D341Med (cell line): ENCODE data around the gene MIDN.
A peak's percentile ranks its signal among the peaks of the same experiment; 100 is the strongest.

Experiments
- DNase-seq: peaks from one replicate; pipeline ENCODE4 v3.0.0; 2012; ENCODE audit warnings: low spot score

The MIDN gene

DNA sequence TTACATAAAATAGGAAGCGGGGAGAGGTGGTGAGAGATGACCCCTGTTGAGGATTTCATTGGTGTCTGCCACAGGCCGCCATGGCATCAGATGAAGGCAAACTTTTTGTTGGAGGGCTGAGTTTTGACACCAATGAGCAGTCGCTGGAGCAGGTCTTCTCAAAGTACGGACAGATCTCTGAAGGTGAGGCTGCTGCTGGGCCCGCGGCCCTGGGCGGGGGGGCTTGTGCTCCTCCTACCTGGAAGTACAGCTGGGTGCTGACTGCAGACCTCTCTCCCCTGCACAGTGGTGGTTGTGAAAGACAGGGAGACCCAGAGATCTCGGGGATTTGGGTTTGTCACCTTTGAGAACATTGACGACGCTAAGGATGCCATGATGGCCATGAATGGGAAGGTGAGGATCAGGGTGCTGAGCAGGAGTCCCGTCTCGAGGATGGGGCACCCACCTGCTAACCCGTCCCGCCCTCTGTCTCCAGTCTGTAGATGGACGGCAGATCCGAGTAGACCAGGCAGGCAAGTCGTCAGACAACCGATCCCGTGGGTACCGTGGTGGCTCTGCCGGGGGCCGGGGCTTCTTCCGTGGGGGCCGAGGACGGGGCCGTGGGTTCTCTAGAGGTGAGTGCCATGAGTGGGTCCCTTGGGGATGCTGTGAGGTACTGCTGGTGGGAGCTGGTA, 22.6 kb downstream of the MIDN start:
- DNase-seq: no peak

DNA sequence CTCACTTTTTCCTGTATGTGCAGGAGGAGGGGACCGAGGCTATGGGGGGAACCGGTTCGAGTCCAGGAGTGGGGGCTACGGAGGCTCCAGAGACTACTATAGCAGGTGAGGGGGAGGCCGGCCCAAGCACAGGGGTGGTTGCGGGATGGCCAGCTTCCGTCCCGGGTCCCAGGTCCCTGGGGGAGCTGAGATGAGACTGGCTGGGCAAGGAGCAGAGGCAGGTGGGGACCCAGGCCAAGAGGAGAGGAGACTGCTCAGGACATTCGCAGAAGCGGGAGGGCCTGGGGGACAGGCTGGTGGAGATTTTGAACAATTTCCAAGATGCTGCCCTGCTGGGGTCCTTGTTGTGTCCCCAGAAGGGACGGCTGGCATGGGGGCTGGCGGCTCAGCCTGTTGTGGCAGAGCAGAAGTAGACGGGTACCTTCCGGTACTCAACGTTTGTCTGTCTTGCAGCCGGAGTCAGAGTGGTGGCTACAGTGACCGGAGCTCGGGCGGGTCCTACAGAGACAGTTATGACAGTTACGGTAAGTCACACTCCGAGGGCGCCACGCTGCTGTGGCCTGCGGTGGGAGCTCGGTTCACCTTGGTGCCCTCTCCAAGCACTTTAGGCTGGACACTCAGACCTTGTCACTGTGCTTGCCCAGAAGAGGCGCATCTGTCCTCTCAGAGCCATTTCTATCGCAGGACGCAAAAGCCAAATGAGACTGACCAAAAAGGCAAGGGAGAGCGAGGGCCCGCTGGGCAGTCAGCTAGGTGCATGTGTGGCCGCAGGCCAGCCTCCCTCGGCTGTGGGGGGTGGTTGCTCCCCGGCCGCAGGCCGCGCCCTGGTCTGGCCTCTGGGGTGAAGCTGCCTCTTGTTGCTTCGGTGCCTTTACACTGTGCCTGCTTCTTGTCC, 23.4 kb downstream of the MIDN start:
- no peak for DNase-seq

DNA sequence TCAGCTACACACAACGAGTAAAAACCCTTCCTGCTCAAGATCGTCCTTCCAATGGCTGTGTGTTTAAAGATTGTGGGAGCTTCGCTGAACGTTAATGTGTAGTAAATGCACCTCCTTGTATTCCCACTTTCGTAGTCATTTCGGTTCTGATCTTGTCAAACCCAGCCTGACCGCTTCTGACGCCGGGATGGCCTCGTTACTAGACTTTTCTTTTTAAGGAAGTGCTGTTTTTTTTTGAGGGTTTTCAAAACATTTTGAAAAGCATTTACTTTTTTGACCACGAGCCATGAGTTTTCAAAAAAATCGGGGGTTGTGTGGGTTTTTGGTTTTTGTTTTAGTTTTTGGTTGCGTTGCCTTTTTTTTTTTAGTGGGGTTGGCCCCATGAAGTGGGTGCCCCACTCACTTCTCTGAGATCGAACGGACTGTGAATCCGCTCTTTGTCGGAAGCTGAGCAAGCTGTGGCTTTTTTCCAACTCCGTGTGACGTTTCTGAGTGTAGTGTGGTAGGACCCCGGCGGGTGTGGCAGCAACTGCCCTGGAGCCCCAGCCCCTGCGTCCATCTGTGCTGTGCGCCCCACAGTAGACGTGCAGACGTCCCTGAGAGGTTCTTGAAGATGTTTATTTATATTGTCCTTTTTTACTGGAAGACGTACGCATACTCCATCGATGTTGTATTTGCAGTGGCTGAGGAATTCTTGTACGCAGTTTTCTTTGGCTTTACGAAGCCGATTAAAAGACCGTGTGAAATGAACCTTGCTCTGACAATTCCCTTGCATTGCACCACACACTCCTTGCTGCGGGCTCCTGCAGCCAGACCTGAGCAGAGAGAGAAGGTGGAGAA, 24.3 kb downstream of the MIDN start:
- DNase-seq: no peak

DNA sequence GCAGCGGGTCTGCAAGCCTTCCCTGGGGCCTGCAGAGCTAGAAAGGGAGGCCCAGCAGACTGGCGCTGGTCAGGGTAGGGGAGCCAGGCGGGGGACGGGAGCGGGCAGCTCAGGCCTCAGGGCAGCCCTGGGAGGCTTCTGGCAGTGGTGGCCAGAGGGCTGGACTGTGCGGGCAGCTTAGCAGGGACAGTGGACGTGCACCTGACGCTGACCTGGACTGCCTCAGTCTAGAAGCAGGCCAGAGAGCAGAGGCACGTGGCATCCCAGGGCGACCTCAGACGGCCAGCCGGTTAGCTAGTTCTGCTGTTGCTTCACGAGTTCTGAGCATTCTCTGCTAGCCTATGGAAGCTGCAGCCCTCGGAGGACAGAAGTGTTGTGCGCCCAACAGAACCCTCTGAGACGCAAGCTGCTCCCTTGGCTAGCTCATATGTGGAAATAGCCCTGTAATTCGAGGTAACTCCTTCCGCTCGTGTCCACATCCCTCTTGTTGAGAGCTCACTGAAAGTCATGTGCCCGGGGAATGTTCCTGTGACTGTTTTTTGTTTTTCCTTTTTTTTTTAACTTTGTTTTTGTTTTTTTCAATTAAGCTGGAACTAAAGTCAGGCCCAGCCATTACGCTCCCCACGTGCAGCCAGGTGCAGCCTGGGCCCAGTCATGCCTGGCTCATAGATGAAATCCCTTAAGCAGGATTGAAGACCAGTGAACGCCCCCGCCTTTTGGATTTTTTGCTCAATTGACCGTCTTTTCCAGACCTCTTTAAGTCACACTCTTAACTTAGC, 25.1 kb downstream of the MIDN start:
- DNase-seq: no peak

DNA sequence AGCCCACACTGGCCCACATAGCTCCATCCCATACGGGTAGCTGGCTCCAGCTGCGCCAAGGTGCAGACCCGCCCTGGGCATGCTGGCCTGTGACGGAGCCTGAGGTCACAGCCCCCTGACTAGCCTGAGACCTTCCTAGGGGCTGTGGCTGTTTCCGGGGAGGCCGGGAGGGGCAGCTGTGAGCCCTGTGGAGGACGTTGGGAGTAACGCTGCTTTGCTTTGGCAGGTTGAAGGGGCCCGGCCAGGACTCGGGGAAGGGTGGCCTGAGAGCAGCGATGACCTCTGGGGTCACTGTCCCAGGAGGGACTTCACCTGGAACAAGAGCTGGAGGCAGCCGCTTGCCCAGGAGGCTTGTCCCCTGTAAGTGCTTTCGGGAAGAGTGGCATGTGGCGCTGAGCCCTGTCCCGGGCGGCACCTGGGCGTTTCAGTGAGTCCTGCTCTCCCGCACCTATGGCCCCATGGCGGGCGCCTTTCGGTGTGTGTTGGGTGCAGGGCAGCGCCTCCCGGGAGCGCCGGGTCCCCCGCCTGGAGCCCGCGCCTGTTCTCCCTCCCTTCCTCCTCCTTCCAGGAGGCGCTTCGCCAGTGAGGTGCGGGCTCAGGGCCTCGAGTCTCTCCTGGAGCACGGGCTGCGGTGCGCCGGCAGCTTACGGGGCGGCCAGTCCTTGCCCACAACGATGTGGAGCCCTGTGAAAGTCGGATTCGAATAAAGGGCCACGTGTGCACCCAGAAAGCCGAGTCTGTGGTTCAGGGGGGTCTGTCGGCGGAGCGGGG, 25.9 kb downstream of the MIDN start:
- DNase-seq: no peak

- peak; percentile 45 for DNase-seq
Measured at GRCh38 chr19:1274852-1275259, 26.5 kb downstream of the MIDN start.

DNA sequence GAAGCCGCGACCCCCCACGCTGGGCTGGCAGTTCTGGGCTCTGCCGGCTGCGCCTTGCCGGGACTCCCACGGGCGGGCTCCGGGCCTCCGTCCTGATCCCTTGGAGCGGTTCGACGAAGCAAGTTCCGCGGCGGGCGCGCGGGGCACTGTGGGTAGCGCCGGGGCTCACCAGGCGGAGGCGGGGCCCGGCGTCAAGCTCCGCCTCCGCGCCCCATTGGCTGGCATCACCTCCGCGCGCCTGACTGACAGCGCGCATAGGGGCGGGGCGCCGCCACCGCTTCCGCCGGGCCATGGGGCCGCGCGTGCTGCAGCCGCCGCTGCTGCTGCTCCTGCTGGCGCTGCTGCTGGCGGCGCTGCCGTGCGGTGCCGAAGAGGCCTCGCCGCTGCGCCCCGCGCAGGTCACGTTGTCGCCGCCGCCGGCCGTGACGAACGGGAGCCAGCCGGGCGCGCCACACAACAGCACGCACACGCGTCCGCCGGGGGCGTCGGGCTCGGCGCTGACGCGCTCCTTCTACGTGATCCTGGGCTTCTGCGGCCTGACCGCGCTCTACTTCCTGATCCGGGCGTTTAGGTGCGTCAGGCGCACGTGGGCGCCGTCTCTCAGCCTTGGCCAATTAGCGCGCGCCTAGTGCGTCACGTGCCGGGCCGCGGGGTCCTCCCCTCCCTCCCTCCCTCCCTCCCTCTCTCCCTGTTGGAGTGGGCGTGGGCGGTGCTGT, 27.0 kb downstream of the MIDN start, which contains the start of gene FAM174C:
FAM174C (plus strand) TSS at position 271 of the 716 bp plus-strand sequence; CDS start at position 291, 20 bp downstream.
- DNase-seq: peak; percentile 96

- no peak for DNase-seq
Measured at GRCh38 chr19:1275976-1276627, 27.7 kb downstream of the MIDN start.

- no peak for DNase-seq
Measured at GRCh38 chr19:1276628-1277022, 28.2 kb downstream of the MIDN start.

DNA sequence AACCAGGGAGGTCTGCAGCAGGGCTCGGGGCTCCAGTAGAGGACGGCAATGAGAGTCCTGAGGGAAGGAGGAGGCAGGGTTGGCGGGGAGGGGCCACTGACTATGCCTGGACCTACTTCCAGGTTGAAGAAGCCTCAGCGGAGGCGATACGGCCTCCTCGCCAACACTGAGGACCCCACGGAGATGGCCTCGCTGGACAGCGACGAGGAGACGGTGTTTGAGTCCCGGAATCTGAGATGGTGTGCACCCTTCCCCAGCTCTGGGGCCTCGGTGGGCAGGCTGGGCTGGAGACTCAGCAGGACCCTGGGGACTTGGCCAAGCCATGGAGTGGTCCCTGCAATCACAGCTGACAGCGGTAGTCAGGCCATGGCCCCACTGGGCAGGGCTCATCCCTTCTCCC, 28.7 kb downstream of the MIDN start:
- DNase-seq: no peak

DNA sequence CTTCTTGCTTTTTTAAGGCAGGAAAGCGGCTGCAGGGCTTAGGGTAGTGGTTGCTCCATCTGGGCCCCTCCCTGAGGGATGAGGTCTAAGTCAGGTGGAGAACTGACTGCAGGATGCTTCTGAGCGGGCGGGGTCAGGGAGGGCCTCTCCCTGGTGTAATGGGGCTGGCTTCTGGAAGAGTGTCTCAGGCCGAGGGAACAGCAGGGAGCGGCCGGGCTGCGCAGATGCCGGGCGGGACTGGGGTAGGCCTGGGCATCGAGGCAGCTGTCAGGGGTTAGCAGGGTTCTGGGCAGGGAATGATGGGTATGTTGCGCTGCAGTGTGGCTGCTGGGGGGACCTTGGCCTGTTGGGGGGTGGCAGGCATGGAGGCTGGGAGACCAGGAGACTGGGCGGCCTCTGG, 29.7 kb downstream of the MIDN start:
- DNase-seq: no peak

DNA sequence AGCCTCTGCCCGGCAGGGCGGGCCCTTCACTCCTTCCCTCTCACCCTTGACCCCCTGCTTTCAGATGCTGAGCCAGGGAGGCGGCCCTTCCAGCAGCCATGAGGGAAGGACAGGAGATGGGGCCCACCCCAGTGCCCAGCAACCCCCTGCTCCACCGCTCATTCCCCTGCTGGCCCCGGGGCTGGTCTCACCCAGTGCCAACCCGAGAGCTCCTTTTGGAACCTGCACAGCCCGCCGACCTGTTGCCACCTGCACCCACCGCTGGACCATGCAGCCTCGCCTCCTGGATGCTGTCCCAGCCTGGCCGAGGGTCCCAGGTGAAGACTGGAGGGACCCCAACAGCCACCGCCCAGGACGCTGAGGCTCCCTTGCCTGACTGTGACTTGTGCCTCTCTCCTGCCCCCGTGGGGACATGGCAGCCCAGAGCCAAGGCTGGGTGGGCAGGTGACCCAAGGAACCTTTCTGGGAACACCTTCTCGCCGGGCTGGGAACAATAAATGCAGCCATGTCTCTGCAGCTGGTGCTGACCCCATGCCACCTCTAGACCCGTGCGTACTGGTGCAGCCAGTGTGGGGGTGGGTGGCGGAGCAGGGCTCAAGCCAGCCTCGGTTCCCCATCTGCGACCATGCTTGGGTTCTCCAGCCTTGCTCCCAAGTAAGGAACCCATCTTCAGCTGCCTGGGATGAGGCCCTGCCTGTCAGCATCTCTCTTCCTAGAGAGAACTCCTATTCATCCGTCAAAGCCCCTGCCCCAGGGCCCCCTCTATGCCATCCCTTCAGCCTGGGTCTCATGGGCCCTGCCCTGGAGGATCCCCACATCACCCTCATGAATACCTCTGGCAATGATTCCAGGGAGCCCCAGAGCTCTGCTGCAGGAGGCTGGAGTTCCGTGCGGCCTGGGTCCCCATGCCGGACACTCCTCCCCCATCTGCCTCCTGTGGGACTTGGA, 30.6 kb downstream of the MIDN start:
- DNase-seq: no peak

- DNase-seq: peak; percentile 85
Measured at GRCh38 chr19:1279782-1280341, 31.5 kb downstream of the MIDN start.

- no peak for DNase-seq
Measured at GRCh38 chr19:1280636-1281568, 32.5 kb downstream of the MIDN start.

GRCh38 chr19:1281569-1282287, 33.3 kb downstream of the MIDN start:
- DNase-seq: no peak

DNA sequence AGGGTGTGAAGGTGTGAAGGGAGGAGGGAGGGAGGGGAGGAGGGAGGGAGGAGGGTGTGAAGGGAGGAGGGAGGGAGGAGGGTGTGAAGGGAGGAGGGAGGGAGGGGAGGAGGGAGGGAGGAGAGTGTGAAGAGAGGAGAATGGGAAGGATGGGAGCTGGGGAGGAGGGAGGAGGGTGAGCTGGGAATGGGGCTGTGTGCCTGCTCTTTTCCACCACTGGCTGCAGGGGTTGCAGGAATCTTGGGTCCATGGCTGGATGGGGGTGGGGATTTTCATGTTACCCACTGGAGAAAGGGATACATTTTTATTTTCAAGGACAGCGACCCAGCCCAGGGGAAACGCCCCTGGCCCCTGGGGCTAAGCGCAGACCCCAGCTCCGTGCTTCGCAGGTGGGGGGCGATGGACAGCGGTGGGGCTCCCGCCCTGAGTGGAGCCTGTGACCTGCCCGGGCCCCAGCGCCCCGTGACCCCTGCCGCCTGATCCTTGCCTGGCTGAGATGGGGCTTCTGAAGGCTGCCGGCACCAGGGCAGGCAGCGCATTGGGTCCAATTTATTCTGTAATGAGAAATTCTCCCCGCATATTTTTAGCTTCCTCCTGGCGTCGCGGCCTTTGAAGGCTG, 34.3 kb downstream of the MIDN start:
- no peak for DNase-seq
